GM12878 (cell line): ENCODE data around the gene FAM76B. TPM values are rescaled to one million over a fixed set of nuclear protein-coding genes. Genes with fewer than 3 reads are reported as not detected.

Source experiments
- ATAC-seq: fragments of 200-7000 bp; cut with Tn5 transposase; 3 replicates; pipeline ENCODE4 v1.9.1; 2020; ENCODE audit warnings: mild to moderate bottlenecking, moderate library complexity
- BruUV-seq: library from RNA; stranded (reverse); fragments of 400-500 nt; replicated peaks from 2 replicates; lab custom pipeline; 2021; lab: Mats Ljungman, UMichigan
- CTCF ChIA-PET: fragments of 300-600 bp; sonication (Branson Sonifier 250); formaldehyde crosslinking; extraction: SDS; loops from one replicate; lab custom pipeline; 2021; ENCODE audit warnings: inconsistent platforms; lab: Yijun Ruan, JAX
- POLR2A ChIA-PET: fragments of 350-600 bp; formaldehyde crosslinking; extraction: SDS; loops from one replicate; lab custom pipeline; 2021; ENCODE audit warnings: inconsistent platforms; lab: Charles Lee
- RAD21 ChIA-PET: fragments of 300-600 bp; sonication (Branson Sonifier 250); formaldehyde crosslinking; loops from one replicate; lab custom pipeline; 2023; ENCODE audit warnings: antibody characterized with exemption; ENCODE audit not compliant: unreplicated experiment; lab: Charles Lee
- SMC1A ChIA-PET: fragments of 300-600 bp; sonication (Branson Sonifier 250); formaldehyde crosslinking; loops from one replicate; lab custom pipeline; 2023; ENCODE audit not compliant: unreplicated experiment, uncharacterized antibody; lab: Charles Lee
- DNase-seq: peaks from one replicate; pipeline ENCODE4 v3.0.0-alpha.2; 2011; ENCODE audit warnings: low read depth, low spot score
- FAIRE-seq: peaks from 3 replicates; lab custom pipeline; 2011; peaks lifted over from hg19 to GRCh38; lab: Jason Lieb, UNC
- H2AFZ ChIP-seq: 2 replicates; pipeline ENCODE4 v1.6.0; 2011; ENCODE audit warnings: low read depth, low read length, control low read depth; ENCODE audit not compliant: control insufficient read depth
- H3K27ac ChIP-seq: 2 replicates; pipeline ENCODE4 v1.5.1; 2011; ENCODE audit warnings: control low read depth; ENCODE audit not compliant: control insufficient read depth, insufficient read depth
- H3K27me3 ChIP-seq, 2 experiments: replicated peaks in 1 of 2; 2 replicates each; pipeline versions ENCODE4 v1.6.0 to v1.6.1; 2011; ENCODE audit warnings: low read length in 1 of 2; ENCODE audit not compliant: control insufficient read depth in 2 of 2, insufficient read depth in 2 of 2
- H3K36me3 ChIP-seq, 2 experiments: 2 replicates each; pipeline ENCODE4 v1.5.1; 2011; ENCODE audit warnings: low read length in 1 of 2; ENCODE audit not compliant: control insufficient read depth in 2 of 2, insufficient read depth in 2 of 2
- H3K4me1 ChIP-seq: 2 replicates; pipeline ENCODE4 v1.6.1; 2011; ENCODE audit warnings: mild to moderate bottlenecking, low read length, moderate library complexity, mixed read lengths; ENCODE audit not compliant: control insufficient read depth, insufficient read depth
- H3K4me2 ChIP-seq: 2 replicates; pipeline ENCODE4 v1.6.0; 2011; ENCODE audit warnings: control low read depth; ENCODE audit not compliant: control insufficient read depth, insufficient read depth
- H3K4me3 ChIP-seq: fragments of 200-600 bp; sonication (generic); 2 replicates; pipeline ENCODE4 v1.5.1; 2016
- H3K79me2 ChIP-seq: 2 replicates; pipeline ENCODE4 v1.6.0; 2011; ENCODE audit warnings: low read length; ENCODE audit not compliant: control insufficient read depth, insufficient read depth
- H3K9ac ChIP-seq: 2 replicates; pipeline ENCODE4 v1.8.0; 2011; ENCODE audit warnings: low read length, control low read depth, mixed read lengths; ENCODE audit not compliant: control insufficient read depth, insufficient read depth
- H3K9me3 ChIP-seq: replicated peaks from 3 replicates; pipeline ENCODE4 v1.5.1; 2011; ENCODE audit warnings: mild to moderate bottlenecking, low read length; ENCODE audit not compliant: control insufficient read depth, insufficient read depth
- H4K20me1 ChIP-seq: 2 replicates; pipeline ENCODE4 v1.6.0; 2011; ENCODE audit not compliant: control insufficient read depth, insufficient read depth
- HDAC2 ChIP-seq: fragments of 200-600 bp; sonication (generic); IDR thresholded peaks from 2 replicates; pipeline ENCODE4 v1.6.1; 2017
- HDGF ChIP-seq: fragments of 450-650 bp; IDR thresholded peaks from 2 replicates; pipeline ENCODE4 v1.6.1; 2016; ENCODE audit warnings: antibody characterized with exemption
- NR2C1 ChIP-seq: fragments of 450-650 bp; IDR thresholded peaks from 2 replicates; pipeline ENCODE4 v1.6.1; 2017; ENCODE audit warnings: antibody characterized with exemption, mild to moderate bottlenecking, moderate library complexity
- POU2F2 ChIP-seq: IDR thresholded peaks from 3 replicates; pipeline ENCODE4 v1.6.1; 2011; ENCODE audit warnings: low read depth, mild to moderate bottlenecking, low read length, borderline replicate concordance
- WGBS: methylation state at CpG from one replicate; pipeline ENCODE4 v1.1.6; 2016; ENCODE audit warnings: low lambda C conversion rate; ENCODE audit not compliant: insufficient replicate concordance, insufficient coverage; ENCODE audit errors: missing lambda C conversion rate; 5-methylcytosine and 5-hydroxymethylcytosine counted together
- in situ Hi-C: fragments of 300-500 bp; cut with MboI; formaldehyde crosslinking; loops from 9 replicates; pipeline ENCODE4 v1.14.3; 2018; ENCODE audit warnings: mixed read lengths
- intact Hi-C: fragments of 100-400 bp; cut with micrococcal nuclease; formaldehyde crosslinking; loops from one replicate; pipeline ENCODE4 v1.14.2; 2022; ENCODE audit not compliant: unreplicated experiment
- polyA plus RNA-seq, 11 experiments: library from polyadenylated mRNA; depleted of rRNA in 4 of 11; unstranded in 6 of 11; stranded (reverse) in 5 of 11; fragments of >200 nt; fragmentation: Nextera tagmentation in 4 of 11; fragmentation: Illumina TruSeq in 1 of 11; extraction: Ambion mirVana in 4 of 11; extraction: Trizol in 1 of 11; gene quantifications; 1 replicate in 1 of 11; 2 replicates in 10 of 11; pipeline versions ENCODE4 v1.2.1 to v1.2.3, GENCODE V29; 2011 to 2016; ENCODE audit warnings: inconsistent platforms in 2 of 11, missing spikeins in 2 of 11, low read depth in 1 of 11
- total RNA-seq, 4 experiments: library from RNA; depleted of rRNA in 3 of 4; stranded (reverse); fragments of >200 nt in 3 of 4; fragmentation: Illumina TruSeq in 1 of 4; extraction: Trizol in 1 of 4; gene quantifications; 2 replicates each; pipeline versions ENCODE4 v1.2.1 to v1.2.3, GENCODE V29; 2013 to 2021
- TF ChIP-seq, protein P1 (sequence below): IDR thresholded peaks from 2 replicates; pipeline ENCODE4 v1.6.1; 2011; ENCODE audit warnings: low read depth, mild to moderate bottlenecking, low read length, moderate library complexity, borderline replicate concordance; ENCODE audit errors: extremely low read depth
- TF ChIP-seq, protein P2 (sequence below): IDR thresholded peaks from 2 replicates; pipeline ENCODE4 v1.6.1; 2012; ENCODE audit warnings: mild to moderate bottlenecking, low read depth, low read length

The FAM76B gene
- total and polyA plus RNA-seq, 10 of the 15 experiments (the other 5 are each of a cell fraction or from before 2014, with no cell fraction given), result 13.5 to 56.8 (median 28.4) TPM

DNA sequence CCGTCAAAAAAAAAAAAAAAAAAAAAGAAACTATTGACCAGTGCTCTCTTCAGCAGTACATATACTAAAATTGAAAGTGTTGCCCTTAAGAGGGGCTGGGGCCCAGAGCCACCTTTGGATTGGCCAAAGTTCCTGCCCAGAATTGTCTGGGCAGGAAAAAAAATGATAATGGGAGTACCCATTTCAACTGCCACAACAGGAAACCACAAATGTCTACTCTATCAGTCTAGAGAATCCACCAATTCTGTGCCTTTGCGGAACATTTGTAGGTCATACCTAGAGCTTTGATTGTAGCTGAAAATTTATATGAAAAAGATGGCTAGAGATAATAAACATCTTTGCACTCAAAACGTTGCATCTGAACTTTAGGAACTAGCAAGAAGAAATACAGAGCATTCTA is 69.4 kb downstream of the FAM76B start:
- intact Hi-C loops, result no loop called here
- no peaks in the 10 kb centered on the region; a peak in 1 of 4 replicates for H3K27me3 ChIP-seq
- no peak overlapping the region for H2AFZ ChIP-seq
- H4K20me1 ChIP-seq, result no peaks in the 10 kb centered on the region
- no peak overlapping the region for H3K4me2 ChIP-seq
- ChIA-PET CTCF (interaction anchor here (3.0 to 4.4 kb wide), 2 partner anchors 10 to 15 kb away, joined by 8 to 17 read pairs; no protein-coding TSS in a partner anchor), RAD21 (interaction anchor here (0.9 kb wide), 1 partner anchor 544 kb away, joined by 3 read pairs; no protein-coding TSS in a partner anchor), POLR2A (interaction anchor here (0.7 to 1.2 kb wide), 3 partner anchors 9 to 459 kb away, joined by 3 to 7 read pairs (median 3); no protein-coding TSS in a partner anchor), SMC1A (interaction anchor here (0.6 to 3.0 kb wide), 8 partner anchors 10 to 715 kb away, joined by 3 to 7 read pairs (median 3); no protein-coding TSS in a partner anchor)
- DNase-seq, result no peak
- H3K9ac ChIP-seq, result no peak overlapping the region
- no peak for FAIRE-seq
- 27% methylated on average over 2 of the region's 3 CpGs for WGBS
- H3K9me3 ChIP-seq, result no peaks in the 10 kb centered on the region
- no peaks in the 10 kb centered on the region for H3K36me3 ChIP-seq
- no peak overlapping the region for H3K4me3 ChIP-seq
- in situ Hi-C loops, result no loop called here
- no peak for ATAC-seq
- peaks cover 13% of the 10 kb centered on the region; the same call in 1 of the 2 replicates for H3K4me1 ChIP-seq
- TF ChIP-seq, protein P1, sequence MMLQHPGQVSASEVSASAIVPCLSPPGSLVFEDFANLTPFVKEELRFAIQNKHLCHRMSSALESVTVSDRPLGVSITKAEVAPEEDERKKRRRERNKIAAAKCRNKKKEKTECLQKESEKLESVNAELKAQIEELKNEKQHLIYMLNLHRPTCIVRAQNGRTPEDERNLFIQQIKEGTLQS, result no peak
- TF ChIP-seq, protein P2, sequence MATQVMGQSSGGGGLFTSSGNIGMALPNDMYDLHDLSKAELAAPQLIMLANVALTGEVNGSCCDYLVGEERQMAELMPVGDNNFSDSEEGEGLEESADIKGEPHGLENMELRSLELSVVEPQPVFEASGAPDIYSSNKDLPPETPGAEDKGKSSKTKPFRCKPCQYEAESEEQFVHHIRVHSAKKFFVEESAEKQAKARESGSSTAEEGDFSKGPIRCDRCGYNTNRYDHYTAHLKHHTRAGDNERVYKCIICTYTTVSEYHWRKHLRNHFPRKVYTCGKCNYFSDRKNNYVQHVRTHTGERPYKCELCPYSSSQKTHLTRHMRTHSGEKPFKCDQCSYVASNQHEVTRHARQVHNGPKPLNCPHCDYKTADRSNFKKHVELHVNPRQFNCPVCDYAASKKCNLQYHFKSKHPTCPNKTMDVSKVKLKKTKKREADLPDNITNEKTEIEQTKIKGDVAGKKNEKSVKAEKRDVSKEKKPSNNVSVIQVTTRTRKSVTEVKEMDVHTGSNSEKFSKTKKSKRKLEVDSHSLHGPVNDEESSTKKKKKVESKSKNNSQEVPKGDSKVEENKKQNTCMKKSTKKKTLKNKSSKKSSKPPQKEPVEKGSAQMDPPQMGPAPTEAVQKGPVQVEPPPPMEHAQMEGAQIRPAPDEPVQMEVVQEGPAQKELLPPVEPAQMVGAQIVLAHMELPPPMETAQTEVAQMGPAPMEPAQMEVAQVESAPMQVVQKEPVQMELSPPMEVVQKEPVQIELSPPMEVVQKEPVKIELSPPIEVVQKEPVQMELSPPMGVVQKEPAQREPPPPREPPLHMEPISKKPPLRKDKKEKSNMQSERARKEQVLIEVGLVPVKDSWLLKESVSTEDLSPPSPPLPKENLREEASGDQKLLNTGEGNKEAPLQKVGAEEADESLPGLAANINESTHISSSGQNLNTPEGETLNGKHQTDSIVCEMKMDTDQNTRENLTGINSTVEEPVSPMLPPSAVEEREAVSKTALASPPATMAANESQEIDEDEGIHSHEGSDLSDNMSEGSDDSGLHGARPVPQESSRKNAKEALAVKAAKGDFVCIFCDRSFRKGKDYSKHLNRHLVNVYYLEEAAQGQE, result no peak
- TF ChIP-seq HDGF, result no peak
- no peak for TF ChIP-seq POU2F2
- TF ChIP-seq HDAC2, result no peak
- no peak for TF ChIP-seq NR2C1
- BruUV-seq, result no TSS peak
- H3K27ac ChIP-seq, result no peak overlapping the region
- no peaks in the 10 kb centered on the region for H3K79me2 ChIP-seq

Other genes with a start within 250 kb of the FAM76B start
- gene CEP57, start 716 bp upstream of the FAM76B start, total RNA-seq (2014; rRNA removed), result 45.9 and 60.1 TPM in 2 replicates
- gene CEP57, start 716 bp upstream of the FAM76B start, total RNA-seq (2014; rRNA removed; fragmentation: Illumina TruSeq; extraction: Trizol), result 69.5 and 73.4 TPM in 2 replicates
- 52.3 and 54.1 TPM in 2 replicates for gene CEP57, start 716 bp upstream of the FAM76B start, total RNA-seq (2021)
- 85.4 and 144 TPM in 2 replicates for gene CEP57, start 716 bp upstream of the FAM76B start, polyA plus RNA-seq (2011; rRNA removed)
- gene CEP57, start 716 bp upstream of the FAM76B start, polyA plus RNA-seq (2014; fragmentation: Illumina TruSeq; extraction: Trizol), result 61.3 and 82.6 TPM in 2 replicates
- gene CEP57, start 716 bp upstream of the FAM76B start, polyA plus RNA-seq (2014; fragmentation: Nextera tagmentation; extraction: Ambion mirVana), result 10 to 100 TPM; 19.4 to 25.8 TPM
- gene CEP57, start 716 bp upstream of the FAM76B start, polyA plus RNA-seq (2014; rRNA removed), result 34.7 and 43.0 TPM in 2 replicates
- gene CEP57, start 716 bp upstream of the FAM76B start, polyA plus RNA-seq (2016; fragmentation: Nextera tagmentation; extraction: Ambion mirVana), result 10 to 100 TPM; 70.4 to 77.0 TPM
- 14.4 and 17.1 TPM in 2 replicates for gene MTMR2, start 134.3 kb upstream of the FAM76B start, total RNA-seq (2014; rRNA removed)
- gene MTMR2, start 134.3 kb upstream of the FAM76B start, total RNA-seq (2014; rRNA removed; fragmentation: Illumina TruSeq; extraction: Trizol), result 20.6 and 21.8 TPM in 2 replicates
- 27.5 and 31.3 TPM in 2 replicates for gene MTMR2, start 134.3 kb upstream of the FAM76B start, total RNA-seq (2021)
- 23.2 and 31.4 TPM in 2 replicates for gene MTMR2, start 134.3 kb upstream of the FAM76B start, polyA plus RNA-seq (2011; rRNA removed)
- gene MTMR2, start 134.3 kb upstream of the FAM76B start, polyA plus RNA-seq (2014; fragmentation: Illumina TruSeq; extraction: Trizol), result 28.2 and 38.0 TPM in 2 replicates
- gene MTMR2, start 134.3 kb upstream of the FAM76B start, polyA plus RNA-seq (2014; fragmentation: Nextera tagmentation; extraction: Ambion mirVana), result 1 to 10 TPM; 7.6 to 9.8 TPM
- gene MTMR2, start 134.3 kb upstream of the FAM76B start, polyA plus RNA-seq (2014; rRNA removed), result 16.7 and 18.4 TPM in 2 replicates
- gene MTMR2, start 134.3 kb upstream of the FAM76B start, polyA plus RNA-seq (2016; fragmentation: Nextera tagmentation; extraction: Ambion mirVana), result 10 to 100 TPM; 41.7 to 46.6 TPM